ENCODE results near the gene ACACB.

DNA sequence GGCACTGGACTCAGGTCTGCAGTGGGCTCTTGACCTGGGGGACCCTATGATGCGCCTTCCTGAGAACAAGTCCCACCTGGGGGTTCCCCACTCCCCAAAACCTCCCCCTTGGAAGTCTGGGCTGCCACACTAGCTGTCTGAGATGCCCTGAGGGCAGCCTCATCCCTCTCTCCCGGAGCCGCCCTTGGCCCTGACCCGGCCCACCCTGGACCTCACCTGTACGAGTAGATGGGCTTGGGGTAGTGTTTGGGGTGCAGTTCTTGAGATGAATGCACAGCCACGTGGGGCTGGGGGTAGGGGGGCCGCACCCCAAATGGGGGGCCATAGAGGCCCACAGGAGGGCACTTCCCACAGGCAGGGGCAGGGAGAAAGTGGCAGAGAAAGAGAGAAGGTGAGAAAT lies 170.8 kb downstream of the ACACB start:
- TF ChIP-seq, protein P1, sequence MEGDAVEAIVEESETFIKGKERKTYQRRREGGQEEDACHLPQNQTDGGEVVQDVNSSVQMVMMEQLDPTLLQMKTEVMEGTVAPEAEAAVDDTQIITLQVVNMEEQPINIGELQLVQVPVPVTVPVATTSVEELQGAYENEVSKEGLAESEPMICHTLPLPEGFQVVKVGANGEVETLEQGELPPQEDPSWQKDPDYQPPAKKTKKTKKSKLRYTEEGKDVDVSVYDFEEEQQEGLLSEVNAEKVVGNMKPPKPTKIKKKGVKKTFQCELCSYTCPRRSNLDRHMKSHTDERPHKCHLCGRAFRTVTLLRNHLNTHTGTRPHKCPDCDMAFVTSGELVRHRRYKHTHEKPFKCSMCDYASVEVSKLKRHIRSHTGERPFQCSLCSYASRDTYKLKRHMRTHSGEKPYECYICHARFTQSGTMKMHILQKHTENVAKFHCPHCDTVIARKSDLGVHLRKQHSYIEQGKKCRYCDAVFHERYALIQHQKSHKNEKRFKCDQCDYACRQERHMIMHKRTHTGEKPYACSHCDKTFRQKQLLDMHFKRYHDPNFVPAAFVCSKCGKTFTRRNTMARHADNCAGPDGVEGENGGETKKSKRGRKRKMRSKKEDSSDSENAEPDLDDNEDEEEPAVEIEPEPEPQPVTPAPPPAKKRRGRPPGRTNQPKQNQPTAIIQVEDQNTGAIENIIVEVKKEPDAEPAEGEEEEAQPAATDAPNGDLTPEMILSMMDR (IDR thresholded peaks at IDR 0.05), result no peak
- TF ChIP-seq POLR2A (IDR thresholded peaks at IDR 0.05), result no peak

Measured in Peyer's patch (tissue), 4 donors.